Fibroblast of lung (primary cell): ENCODE results near the gene CACUL1.

Source experiments
- EZH2 ChIP-seq: IDR thresholded peaks from 2 replicates; pipeline ENCODE4 v1.5.1; 2012; ENCODE audit warnings: low read length, control low read depth, mild to moderate bottlenecking; ENCODE audit errors: missing control alignments
- TF ChIP-seq, protein P1 (sequence below), 2 donors: IDR thresholded peaks in 1 of 2; conservative IDR thresholded peaks in 1 of 2; 1 replicate in 1 of 2; 2 replicates in 1 of 2; pipeline ENCODE4 v1.5.1; 2011 to 2012; ENCODE audit warnings: low read length in 2 of 2, control low read depth in 1 of 2, inconsistent platforms in 1 of 2, low read depth in 1 of 2, mild to moderate bottlenecking in 1 of 2

DNA sequence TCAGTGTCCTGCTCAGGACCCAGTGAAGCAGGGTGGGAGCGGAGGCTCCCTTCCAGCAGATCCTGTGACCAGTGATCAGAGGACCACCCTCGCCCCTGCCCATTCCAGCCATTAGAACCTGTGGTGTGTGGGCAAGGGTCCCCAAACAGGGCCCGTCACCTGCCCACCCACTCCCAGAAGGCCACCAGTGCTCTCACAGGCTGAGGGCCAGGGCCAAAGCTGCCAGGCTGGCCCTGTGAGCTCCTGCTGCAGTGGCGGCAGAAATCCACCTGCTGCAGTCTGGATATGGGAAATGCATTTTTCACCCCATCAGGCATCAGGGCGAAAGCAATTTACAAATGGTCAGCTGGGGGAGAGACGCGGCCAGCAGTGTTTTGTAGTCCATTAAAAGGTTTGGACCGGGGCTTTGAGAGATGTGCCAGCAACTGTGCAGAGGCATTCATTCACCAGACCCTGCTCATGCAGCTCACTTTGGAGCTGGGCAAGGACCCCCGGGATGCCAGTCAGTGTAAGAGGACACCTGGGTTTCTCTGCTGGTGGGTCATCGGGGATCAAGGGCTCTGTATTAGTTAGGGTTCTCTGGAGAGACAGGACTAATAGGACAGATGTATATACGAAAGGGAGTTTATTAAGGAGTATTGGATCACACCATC lies 84.2 kb downstream of the CACUL1 start:
- TF ChIP-seq, protein P1, sequence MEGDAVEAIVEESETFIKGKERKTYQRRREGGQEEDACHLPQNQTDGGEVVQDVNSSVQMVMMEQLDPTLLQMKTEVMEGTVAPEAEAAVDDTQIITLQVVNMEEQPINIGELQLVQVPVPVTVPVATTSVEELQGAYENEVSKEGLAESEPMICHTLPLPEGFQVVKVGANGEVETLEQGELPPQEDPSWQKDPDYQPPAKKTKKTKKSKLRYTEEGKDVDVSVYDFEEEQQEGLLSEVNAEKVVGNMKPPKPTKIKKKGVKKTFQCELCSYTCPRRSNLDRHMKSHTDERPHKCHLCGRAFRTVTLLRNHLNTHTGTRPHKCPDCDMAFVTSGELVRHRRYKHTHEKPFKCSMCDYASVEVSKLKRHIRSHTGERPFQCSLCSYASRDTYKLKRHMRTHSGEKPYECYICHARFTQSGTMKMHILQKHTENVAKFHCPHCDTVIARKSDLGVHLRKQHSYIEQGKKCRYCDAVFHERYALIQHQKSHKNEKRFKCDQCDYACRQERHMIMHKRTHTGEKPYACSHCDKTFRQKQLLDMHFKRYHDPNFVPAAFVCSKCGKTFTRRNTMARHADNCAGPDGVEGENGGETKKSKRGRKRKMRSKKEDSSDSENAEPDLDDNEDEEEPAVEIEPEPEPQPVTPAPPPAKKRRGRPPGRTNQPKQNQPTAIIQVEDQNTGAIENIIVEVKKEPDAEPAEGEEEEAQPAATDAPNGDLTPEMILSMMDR (conservative IDR thresholded peaks at IDR 0.05 in 1 of 2, IDR thresholded peaks at IDR 0.05 in 1 of 2; ENCODE audit: low read depth in 1 of 2, low read length in 2 of 2) = no peak
- TF ChIP-seq EZH2 = no peak
